ENCODE results near the gene MTUS2.

Gene MTUS2

GRCh38 chr13:28864544-28864943 is 44.4 kb downstream of the MTUS2 start:
- Histone ChIP-seq H3K27ac (replicated peaks) (no peak overlapping the region), H3K27me3 (ENCODE audit: insufficient read depth, poor library complexity, severe bottlenecking) (peaks cover 12% of the 10 kb centered on the region), H3K4me3 (replicated peaks; ENCODE audit: insufficient read depth, low read length) (no peak overlapping the region)
- TF ChIP-seq, protein P1, sequence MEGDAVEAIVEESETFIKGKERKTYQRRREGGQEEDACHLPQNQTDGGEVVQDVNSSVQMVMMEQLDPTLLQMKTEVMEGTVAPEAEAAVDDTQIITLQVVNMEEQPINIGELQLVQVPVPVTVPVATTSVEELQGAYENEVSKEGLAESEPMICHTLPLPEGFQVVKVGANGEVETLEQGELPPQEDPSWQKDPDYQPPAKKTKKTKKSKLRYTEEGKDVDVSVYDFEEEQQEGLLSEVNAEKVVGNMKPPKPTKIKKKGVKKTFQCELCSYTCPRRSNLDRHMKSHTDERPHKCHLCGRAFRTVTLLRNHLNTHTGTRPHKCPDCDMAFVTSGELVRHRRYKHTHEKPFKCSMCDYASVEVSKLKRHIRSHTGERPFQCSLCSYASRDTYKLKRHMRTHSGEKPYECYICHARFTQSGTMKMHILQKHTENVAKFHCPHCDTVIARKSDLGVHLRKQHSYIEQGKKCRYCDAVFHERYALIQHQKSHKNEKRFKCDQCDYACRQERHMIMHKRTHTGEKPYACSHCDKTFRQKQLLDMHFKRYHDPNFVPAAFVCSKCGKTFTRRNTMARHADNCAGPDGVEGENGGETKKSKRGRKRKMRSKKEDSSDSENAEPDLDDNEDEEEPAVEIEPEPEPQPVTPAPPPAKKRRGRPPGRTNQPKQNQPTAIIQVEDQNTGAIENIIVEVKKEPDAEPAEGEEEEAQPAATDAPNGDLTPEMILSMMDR (IDR thresholded peaks at IDR 0.05; ENCODE audit: insufficient read depth, low read length) = no peak
- TF ChIP-seq SPI1 (IDR thresholded peaks at IDR 0.05; ENCODE audit: borderline replicate concordance, low read depth) (no peak), GABPA (IDR thresholded peaks at IDR 0.05; ENCODE audit: low read depth) (no peak), POLR2AphosphoS5 (IDR thresholded peaks at IDR 0.05; ENCODE audit: low read depth) (no peak)
- TF ChIP-seq, protein P2, sequence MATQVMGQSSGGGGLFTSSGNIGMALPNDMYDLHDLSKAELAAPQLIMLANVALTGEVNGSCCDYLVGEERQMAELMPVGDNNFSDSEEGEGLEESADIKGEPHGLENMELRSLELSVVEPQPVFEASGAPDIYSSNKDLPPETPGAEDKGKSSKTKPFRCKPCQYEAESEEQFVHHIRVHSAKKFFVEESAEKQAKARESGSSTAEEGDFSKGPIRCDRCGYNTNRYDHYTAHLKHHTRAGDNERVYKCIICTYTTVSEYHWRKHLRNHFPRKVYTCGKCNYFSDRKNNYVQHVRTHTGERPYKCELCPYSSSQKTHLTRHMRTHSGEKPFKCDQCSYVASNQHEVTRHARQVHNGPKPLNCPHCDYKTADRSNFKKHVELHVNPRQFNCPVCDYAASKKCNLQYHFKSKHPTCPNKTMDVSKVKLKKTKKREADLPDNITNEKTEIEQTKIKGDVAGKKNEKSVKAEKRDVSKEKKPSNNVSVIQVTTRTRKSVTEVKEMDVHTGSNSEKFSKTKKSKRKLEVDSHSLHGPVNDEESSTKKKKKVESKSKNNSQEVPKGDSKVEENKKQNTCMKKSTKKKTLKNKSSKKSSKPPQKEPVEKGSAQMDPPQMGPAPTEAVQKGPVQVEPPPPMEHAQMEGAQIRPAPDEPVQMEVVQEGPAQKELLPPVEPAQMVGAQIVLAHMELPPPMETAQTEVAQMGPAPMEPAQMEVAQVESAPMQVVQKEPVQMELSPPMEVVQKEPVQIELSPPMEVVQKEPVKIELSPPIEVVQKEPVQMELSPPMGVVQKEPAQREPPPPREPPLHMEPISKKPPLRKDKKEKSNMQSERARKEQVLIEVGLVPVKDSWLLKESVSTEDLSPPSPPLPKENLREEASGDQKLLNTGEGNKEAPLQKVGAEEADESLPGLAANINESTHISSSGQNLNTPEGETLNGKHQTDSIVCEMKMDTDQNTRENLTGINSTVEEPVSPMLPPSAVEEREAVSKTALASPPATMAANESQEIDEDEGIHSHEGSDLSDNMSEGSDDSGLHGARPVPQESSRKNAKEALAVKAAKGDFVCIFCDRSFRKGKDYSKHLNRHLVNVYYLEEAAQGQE (IDR thresholded peaks at IDR 0.05; ENCODE audit: insufficient replicate concordance, low read depth) = no peak
- DNase-seq (ENCODE audit: low read depth in 1 of 2, low spot score in 1 of 2) = no peak

- Histone ChIP-seq H3K27ac (replicated peaks) (no peak overlapping the region), H3K27me3 (ENCODE audit: insufficient read depth, poor library complexity, severe bottlenecking) (peaks cover 12% of the 10 kb centered on the region), H3K4me3 (replicated peaks; ENCODE audit: insufficient read depth, low read length) (no peak overlapping the region)
- TF ChIP-seq POLR2AphosphoS5 (IDR thresholded peaks at IDR 0.05; ENCODE audit: low read depth) = no peak
- TF ChIP-seq, protein P2 (IDR thresholded peaks at IDR 0.05; ENCODE audit: insufficient replicate concordance, low read depth) = no peak
- TF ChIP-seq, protein P1 (IDR thresholded peaks at IDR 0.05; ENCODE audit: insufficient read depth, low read length) = no peak
- TF ChIP-seq GABPA (IDR thresholded peaks at IDR 0.05; ENCODE audit: low read depth) = no peak
- TF ChIP-seq SPI1 (IDR thresholded peaks at IDR 0.05; ENCODE audit: borderline replicate concordance, low read depth) = no peak
- DNase-seq (ENCODE audit: low read depth in 1 of 2, low spot score in 1 of 2) = no peak
Measured at GRCh38 chr13:28865149-28865744, 45.1 kb downstream of the MTUS2 start.

- H3K4me3 ChIP-seq (replicated peaks; ENCODE audit: insufficient read depth, low read length) = no peak overlapping the region
- no peak overlapping the region for H3K27ac ChIP-seq (replicated peaks)
- DNase-seq (ENCODE audit: low read depth in 1 of 2, low spot score in 1 of 2) = no peak
- H3K27me3 ChIP-seq (ENCODE audit: insufficient read depth, poor library complexity, severe bottlenecking) = peaks cover 12% of the 10 kb centered on the region
- TF ChIP-seq, protein P2 (IDR thresholded peaks at IDR 0.05; ENCODE audit: insufficient replicate concordance, low read depth) = no peak
- no peak for TF ChIP-seq SPI1 (IDR thresholded peaks at IDR 0.05; ENCODE audit: borderline replicate concordance, low read depth)
- no peak for TF ChIP-seq POLR2AphosphoS5 (IDR thresholded peaks at IDR 0.05; ENCODE audit: low read depth)
- TF ChIP-seq, protein P1 (IDR thresholded peaks at IDR 0.05; ENCODE audit: insufficient read depth, low read length) = no peak
Measured at GRCh38 chr13:28865951-28866350, 45.8 kb downstream of the MTUS2 start.

Data from HL-60 (cell line).